Measurements from ENCODE around the gene AK5.
"Not testable (repeated sequence)": the region's sequence is repeated elsewhere in the genome, so short reads cannot be mapped to it uniquely, and the experiment has no call there.

Gene AK5

DNA sequence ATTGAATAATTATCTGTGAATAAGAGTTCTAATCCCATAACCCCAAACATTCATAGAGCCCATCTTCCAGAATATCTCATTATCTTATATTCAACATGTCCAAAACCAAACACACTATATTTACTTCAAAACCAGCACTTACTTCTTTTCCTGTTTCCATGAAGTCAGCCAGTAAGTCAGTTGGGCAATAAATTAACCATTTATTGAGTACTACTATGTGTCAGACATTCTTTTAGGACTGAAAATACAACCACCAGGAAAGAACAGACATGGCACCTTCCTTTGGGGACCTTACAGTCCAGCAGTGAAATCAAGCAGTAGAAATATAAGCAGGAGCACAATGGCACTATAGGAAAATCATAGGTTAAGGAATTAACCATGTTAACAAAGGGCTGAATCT lies 8.8 kb downstream of the AK5 start:
- no peak for DNase-seq

- no peak for DNase-seq
Observed at GRCh38 chr1:77292551-77292950, 10.7 kb downstream of the AK5 start.

DNA sequence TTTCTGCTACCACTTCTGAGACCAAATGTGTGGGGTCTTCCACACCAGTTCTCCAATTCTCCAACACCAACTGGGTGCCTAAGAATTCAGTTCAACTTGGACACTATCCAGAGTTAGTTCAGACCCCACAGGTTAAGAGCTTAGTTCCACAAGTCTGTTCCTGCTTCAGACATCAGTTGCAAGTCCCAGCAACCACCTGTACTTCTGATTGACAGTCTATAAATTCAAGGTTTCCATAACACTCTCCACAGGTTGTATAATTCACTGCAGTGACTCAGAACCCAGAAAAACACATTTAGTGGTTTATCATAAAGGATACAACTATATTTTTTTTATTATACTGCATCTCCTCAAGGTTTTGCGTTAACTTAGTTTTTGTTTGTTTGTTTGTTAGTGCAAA lies 18.7 kb downstream of the AK5 start:
- DNase-seq: no peak

GRCh38 chr1:77303387-77303786 lies 21.6 kb downstream of the AK5 start:
- no peak for DNase-seq

- DNase-seq: no peak
Observed at GRCh38 chr1:77308889-77309621, 27.2 kb downstream of the AK5 start.

GRCh38 chr1:77310924-77311323 lies 29.1 kb downstream of the AK5 start:
- DNase-seq: no peak

- not testable (repeated sequence) for DNase-seq
Observed at GRCh38 chr1:77312364-77312763, 30.5 kb downstream of the AK5 start.

- DNase-seq: no peak
Observed at GRCh38 chr1:77313491-77313890, 31.7 kb downstream of the AK5 start.

DNA sequence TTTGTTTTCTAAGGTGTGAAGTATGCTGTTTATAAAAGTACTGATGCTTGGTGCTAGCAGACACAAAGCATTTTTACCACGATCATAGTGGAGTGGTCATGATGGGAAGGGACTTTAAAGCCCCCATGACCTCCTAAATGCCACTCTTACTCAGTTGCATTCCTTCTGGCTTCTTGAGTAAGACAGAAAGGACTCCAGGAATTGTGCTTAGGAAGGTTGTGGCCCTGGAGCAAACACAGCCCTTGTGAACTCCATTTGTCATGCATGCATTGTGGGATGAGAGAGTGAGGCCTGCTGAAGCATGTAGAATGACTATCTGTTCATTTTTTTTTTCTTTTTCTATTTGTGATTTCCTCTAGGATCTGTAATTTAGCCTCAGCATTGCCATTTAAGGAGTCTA lies 34.2 kb downstream of the AK5 start:
- no peak for DNase-seq

DNA sequence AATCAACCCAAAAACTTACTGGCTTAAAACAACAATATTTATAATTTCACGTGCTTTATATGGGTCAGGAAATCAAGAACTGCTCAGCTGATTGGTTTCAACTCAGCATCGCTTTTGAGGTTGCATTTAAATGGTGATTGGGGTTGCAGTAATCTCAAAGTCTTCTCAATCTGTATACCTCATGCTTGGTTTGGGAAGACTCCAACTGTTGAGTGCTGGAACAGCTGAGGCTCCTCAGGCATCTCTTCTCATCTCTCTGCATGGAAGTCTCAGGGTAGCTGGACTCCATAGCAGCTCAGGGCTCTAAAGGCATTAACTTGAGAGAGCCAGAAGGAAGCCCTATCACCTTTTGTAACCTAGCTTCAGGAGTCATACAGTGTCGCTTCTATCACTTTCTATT lies 35.1 kb downstream of the AK5 start:
- no peak for DNase-seq

DNA sequence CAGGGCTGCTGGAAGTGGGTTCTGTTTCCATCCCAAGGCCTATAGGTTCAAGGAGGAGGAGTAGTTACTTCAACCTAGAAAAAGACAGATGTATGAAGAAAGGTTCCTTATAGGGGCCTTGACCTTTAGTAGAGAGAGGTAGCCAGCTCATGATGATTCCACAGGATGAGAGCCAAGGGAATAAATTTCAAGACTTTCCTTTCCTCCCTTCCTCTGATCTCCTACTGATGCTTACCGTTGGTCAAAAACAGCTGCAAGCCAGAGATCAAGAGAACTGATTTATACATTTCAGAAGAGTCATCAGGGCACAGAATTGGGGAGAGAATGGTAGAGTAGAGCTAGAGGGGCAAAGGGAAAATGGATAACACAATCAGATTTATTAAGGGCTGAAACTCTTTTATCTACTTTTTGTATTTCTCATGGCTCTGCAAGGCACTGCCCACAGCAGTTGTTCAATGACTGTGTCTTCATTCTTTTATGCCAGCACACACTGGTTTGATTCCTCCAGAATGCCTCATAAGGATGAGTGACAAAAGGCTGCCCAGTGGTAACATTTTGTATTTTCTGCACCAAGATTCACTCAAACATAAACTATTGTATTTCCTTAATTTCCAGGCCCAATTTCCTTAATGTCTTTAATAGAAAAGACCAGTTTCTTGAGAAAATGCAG lies 37.4 kb downstream of the AK5 start:
- DNase-seq: no peak

GRCh38 chr1:77322061-77322900 lies 40.5 kb downstream of the AK5 start:
- no peak for DNase-seq

DNA sequence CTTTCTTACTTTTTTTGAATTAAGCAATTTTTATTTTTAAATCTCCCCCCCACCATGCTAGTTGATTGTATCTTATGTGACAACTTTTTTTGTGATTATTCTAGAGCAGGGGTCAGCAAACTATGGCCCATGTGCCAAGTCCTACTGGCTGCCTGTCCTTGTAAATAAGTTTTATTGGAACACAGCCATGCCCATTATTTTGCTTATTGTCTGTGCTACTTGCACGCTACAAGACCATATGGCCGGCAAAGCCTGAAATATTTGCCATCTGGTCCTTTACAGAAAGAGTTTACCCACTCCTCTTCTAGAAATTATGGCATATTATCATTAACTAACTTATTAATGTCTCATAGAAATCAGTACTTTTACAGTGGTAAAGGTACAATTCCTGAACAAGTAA lies 51.7 kb downstream of the AK5 start:
- DNase-seq: no peak

DNA sequence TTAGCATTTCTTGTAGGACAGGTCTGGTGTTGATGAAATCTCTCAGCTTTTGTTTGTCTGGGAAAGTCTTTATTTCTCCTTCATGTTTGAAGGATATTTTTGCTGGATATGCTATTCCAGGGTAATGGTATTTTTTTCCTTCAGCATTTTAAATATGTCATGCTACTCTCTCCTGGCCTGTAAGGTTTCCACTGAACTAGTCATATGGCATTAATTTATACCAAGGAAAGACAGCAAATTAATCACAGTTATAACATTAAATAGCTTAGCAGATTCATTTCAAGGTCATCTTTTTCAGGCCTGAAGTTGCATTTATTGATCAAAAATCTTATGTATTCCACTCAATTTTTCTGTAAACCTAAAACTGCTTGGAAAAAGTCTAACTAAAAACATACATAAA lies 54.9 kb downstream of the AK5 start:
- no peak for DNase-seq

DNA sequence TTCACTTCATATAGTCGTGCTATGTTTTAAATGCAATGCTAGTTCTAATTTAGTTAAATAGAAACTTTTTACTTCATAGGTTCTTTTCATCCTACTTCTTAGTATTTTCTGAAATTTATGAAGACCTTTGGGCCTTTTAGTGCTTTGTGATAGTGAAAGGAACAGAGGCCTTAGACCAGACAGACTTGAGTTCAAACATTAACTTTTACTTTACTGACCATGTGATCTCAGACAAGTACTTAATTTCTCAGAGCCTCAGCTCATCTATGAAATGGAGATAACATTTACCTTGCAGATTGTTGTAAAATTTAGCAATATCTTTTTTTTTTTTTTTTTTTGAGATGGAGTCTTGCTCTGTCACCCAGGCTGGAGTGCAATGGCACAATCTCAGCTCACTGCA lies 57.5 kb downstream of the AK5 start:
- no peak for DNase-seq

DNA sequence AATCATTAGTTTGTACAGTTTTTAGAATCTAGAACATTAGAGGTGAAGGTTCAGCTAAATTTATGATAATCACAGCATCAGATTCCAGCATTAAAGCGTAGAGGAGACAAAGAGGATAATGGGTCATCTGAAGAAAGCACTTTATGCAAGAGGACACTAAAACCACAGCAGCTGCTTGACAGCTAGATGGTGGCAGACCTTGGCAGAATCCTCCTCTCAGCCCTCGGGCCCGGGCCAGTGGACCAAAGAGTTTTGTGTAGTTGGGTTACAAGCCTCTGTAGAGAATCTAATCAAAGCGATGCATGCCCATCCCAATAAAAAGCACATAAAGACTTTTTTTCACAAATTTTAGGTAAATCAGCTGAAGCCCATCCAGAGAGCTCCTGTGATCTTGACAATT lies 59.4 kb downstream of the AK5 start:
- DNase-seq: no peak

DNA sequence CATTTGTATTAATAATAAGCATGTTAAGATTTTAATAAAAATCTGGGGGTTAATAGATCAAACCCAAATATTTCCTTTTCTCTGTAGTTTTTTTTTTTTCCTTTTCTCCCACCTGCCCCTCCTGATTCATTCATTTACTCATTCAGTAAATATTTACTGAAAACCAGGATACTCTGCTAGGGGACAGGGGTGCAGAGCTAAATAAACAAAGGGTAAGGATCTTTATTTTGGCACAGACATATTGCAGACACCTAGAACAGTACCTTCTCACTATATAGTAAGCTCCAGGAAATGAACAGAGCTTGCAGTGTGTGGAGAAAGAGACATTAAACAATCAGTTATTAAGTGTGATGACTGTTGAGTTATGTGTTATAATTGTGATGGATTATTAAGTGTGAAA lies 60.9 kb downstream of the AK5 start:
- no peak for DNase-seq

DNA sequence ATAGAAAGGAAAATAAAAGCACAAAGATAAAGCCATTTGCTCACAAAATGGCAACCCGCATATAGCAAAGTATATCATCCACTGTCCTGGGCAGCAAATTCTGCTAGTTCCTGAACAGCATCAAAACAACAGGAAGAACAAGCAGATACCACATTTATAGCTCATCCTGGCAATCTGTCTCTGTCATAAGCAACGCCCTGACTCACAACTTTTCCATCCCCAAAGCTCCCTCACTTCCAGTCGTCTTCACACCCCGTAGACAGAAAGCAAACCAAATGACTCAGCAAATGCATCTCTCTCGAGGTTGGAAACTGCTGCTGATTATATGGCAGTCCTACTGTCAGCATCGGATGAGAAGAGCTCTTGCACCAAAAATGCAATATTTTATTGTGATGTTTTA lies 65.8 kb downstream of the AK5 start:
- DNase-seq: no peak

- no peak for DNase-seq
Observed at GRCh38 chr1:77348549-77348948, 66.7 kb downstream of the AK5 start.

- DNase-seq: no peak
Observed at GRCh38 chr1:77349275-77349674, 67.5 kb downstream of the AK5 start.

DNA sequence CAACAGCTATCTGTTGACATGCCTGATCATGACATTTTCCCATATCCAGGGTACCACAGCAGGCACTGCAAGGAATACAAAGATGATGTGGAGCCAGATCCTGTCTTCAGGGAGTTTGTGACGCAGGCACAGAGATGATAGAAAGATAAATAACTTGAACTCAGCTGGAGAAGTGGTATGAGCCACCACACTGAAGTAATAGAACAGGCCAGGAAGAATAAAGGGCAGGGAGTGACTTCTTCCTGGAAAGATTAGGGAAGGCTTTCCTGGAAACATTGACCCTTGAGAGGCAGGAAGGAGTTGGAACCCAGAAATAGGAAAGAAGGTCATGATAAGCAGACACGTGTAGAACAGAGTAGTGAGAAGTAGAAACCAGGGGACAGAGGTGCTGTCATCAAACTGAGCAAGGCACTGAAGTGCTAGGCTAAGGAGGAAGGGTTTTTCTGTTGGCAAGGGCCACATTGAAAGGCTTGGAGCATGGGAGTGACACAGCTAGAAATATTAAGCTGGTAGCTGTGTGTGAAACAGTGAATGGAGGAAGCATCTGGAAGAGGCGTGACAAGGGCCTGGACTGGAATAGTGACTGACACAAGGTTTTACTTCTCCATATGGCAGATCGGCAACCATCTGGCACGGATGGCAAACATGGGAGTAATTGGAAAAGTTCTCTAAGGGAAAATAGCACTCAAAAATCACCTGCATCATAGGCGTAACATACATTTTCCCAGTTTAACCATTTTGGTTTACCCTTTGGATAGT lies 68.4 kb downstream of the AK5 start:
- DNase-seq: no peak

DNA sequence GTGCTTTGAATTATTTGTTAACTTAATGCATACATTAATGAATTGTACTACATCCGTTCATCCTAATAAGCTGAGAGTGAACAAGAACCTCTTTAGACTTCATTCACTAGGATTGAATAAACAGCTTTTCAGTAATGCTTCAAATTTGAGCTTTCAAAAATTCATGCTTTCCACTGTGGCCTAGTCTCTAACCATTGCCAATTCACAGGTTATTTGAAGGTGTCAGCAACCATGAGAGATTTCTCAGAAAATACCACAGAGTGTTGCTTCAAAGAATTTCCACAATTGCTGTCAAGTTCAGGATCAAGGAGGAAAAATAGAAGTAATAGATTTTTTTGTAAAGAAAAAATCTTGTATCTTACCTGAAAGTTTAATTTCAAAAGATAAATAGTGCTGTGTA lies 72.7 kb downstream of the AK5 start:
- no peak for DNase-seq

DNA sequence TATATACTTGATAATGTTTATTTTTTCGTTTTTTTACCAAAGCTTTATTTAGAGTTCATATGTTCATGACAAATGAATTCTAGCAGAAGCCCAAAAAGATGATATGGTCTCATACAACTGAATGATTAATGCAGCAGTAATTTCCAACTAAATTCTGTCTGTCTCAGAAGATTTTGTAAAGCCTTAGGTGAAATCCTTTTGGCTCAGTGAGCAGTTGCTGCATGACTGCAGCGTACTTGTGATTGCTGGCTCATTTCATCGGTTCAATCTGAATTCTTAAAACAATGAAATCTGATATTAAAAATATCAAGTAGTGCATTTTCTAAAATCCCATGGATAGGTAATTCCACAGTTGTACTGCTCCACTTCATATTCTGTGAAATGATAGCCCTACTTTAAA lies 73.2 kb downstream of the AK5 start:
- DNase-seq: no peak
